Activated naive CD8-positive, alpha-beta T cell treated with anti-CD3 and anti-CD28 coated beads for 36 hours (primary cell): ENCODE data around the gene ZNF133. TPM values are rescaled to one million over a fixed set of nuclear protein-coding genes. Genes with fewer than 3 reads are reported as not detected.
"Not testable (repeated sequence)": the region's sequence is repeated elsewhere in the genome, so short reads cannot be mapped to it uniquely, and the experiment has no call there.

Source experiments
- DNase-seq: peaks from one replicate; pipeline ENCODE4 v3.0.0; 2021
- H3K27ac Mint-ChIP-seq: one replicate; pipeline ENCODE4 v1.8.0; 2022; ENCODE audit warnings: mild to moderate bottlenecking, moderate library complexity, mixed read lengths
- H3K27me3 Mint-ChIP-seq: one replicate; pipeline ENCODE4 v1.8.0; 2022; ENCODE audit warnings: mild to moderate bottlenecking, mixed read lengths
- H3K36me3 Mint-ChIP-seq: one replicate; pipeline ENCODE4 v1.8.0; 2021; ENCODE audit warnings: mild to moderate bottlenecking, mixed read lengths
- H3K4me1 Mint-ChIP-seq: one replicate; pipeline ENCODE4 v1.8.0; 2021; ENCODE audit warnings: mixed read lengths
- H3K4me3 Mint-ChIP-seq: one replicate; pipeline ENCODE4 v1.8.0; 2022; ENCODE audit warnings: mild to moderate bottlenecking, moderate library complexity, mixed read lengths
- H3K9me3 Mint-ChIP-seq: one replicate; pipeline ENCODE4 v1.8.0; 2022; ENCODE audit warnings: mixed read lengths
- total RNA-seq, 2 experiments: library from RNA; stranded (reverse); gene quantifications; one replicate each; pipeline ENCODE4 v1.2.3, GENCODE V29; 2021

The ZNF133 gene
- total RNA-seq, result 1 to 10 TPM; 4.2 to 5.0 TPM

GRCh38 chr20:18287915-18288748 lies at the start of gene ZNF133:
TSS of gene ZNF133 (plus strand) at chr20:18288527. CDS start at chr20:18305687, 17,160 bp downstream.
- Mint-ChIP-seq H3K27ac (peak within 1 kb of the TSS; percentile 99), H3K4me3 (peak within 1 kb of the TSS; percentile 93), H3K9me3 (peaks cover 19% of the 10 kb centered on the region), H3K36me3 (peaks cover 32% of the 10 kb centered on the region), H3K4me1 (peaks cover 15% of the 10 kb centered on the region), H3K27me3 (peaks cover 26% of the 10 kb centered on the region)
- DNase-seq, result peak; percentile 95

DNA sequence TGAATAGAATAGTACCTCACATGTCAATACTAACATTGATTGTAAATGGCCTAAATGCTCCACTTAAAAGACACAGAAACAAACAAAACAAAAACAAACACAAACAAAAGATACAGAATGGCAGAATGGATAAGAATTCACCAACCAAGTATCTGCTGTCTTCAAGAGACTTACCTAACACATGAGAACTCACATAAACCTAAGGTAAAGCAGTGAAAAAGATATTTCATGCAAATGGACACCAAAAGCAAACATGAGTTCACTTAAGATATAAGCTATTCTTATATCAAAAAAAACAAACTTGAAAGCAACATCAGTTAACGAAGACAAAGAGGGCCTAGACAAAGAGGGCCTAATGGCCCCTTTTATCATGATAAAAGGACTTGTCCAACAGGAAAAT lies 47.3 kb upstream of the ZNF133 start:
- H3K36me3 Mint-ChIP-seq, result no peaks in the 10 kb centered on the region
- H3K27ac Mint-ChIP-seq, result no peak overlapping the region
- H3K4me1 Mint-ChIP-seq, result no peaks in the 10 kb centered on the region
- no peak for DNase-seq
- H3K9me3 Mint-ChIP-seq, result peaks cover 5% of the 10 kb centered on the region
- peaks cover 37% of the 10 kb centered on the region for H3K27me3 Mint-ChIP-seq
- no peak overlapping the region for H3K4me3 Mint-ChIP-seq

DNA sequence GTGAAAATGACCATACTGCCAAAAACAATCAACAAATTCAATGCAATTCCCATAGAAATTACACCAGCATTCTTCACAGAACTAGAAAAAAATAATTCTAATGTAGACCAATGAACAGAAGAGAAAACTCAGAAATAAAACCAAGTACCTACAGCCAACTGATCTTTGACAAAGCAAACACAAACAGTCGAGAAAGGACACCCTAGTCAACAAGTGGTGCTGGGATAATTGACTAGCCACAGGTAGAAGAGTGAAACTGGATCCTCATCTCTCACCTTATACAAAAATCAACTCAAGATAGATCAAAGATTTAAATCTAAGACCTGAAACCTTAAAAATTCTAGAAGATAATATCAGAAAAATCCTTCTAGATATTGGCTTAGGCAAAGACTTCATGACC lies 44.5 kb upstream of the ZNF133 start:
- Mint-ChIP-seq H3K4me3 (no peak overlapping the region), H3K4me1 (no peaks in the 10 kb centered on the region), H3K27me3 (peaks cover 45% of the 10 kb centered on the region), H3K27ac (no peak overlapping the region), H3K9me3 (peaks cover 5% of the 10 kb centered on the region), H3K36me3 (no peaks in the 10 kb centered on the region)
- DNase-seq, result no peak

DNA sequence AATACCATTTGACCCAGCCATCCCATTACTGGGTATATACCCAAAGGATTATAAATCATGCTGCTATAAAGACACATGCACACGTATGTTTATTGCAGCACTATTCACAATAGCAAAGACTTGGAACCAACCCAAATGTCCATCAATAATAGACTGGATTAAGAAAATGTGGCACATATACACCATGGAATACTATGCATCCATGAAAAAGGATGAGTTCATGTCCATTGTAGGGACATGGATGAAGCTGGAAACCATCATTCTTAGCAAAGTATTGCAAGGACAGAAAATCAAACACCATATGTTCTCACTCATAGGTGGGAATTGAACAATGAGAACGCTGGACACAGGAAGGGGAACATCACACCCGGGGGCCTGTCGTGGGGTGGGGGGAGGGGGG lies 39.8 kb upstream of the ZNF133 start:
- peaks cover 18% of the 10 kb centered on the region for H3K27me3 Mint-ChIP-seq
- H3K4me1 Mint-ChIP-seq, DNase-seq, H3K27ac Mint-ChIP-seq, H3K4me3 Mint-ChIP-seq, H3K9me3 Mint-ChIP-seq, H3K36me3 Mint-ChIP-seq: not testable (repeated sequence)

GRCh38 chr20:18250217-18250616 lies 38.1 kb upstream of the ZNF133 start:
- peaks cover 7% of the 10 kb centered on the region for H3K27me3 Mint-ChIP-seq
- H3K9me3 Mint-ChIP-seq, result no peaks in the 10 kb centered on the region
- no peaks in the 10 kb centered on the region for H3K36me3 Mint-ChIP-seq
- no peaks in the 10 kb centered on the region for H3K4me1 Mint-ChIP-seq
- no peak overlapping the region for H3K4me3 Mint-ChIP-seq
- DNase-seq, result no peak
- H3K27ac Mint-ChIP-seq, result no peak overlapping the region

GRCh38 chr20:18252597-18253451 lies 35.5 kb upstream of the ZNF133 start:
- no peaks in the 10 kb centered on the region for H3K9me3 Mint-ChIP-seq
- no peak overlapping the region for H3K4me3 Mint-ChIP-seq
- H3K27ac Mint-ChIP-seq, result no peak overlapping the region
- no peak for DNase-seq
- H3K36me3 Mint-ChIP-seq, result no peaks in the 10 kb centered on the region
- no peaks in the 10 kb centered on the region for H3K27me3 Mint-ChIP-seq
- H3K4me1 Mint-ChIP-seq, result no peaks in the 10 kb centered on the region

DNA sequence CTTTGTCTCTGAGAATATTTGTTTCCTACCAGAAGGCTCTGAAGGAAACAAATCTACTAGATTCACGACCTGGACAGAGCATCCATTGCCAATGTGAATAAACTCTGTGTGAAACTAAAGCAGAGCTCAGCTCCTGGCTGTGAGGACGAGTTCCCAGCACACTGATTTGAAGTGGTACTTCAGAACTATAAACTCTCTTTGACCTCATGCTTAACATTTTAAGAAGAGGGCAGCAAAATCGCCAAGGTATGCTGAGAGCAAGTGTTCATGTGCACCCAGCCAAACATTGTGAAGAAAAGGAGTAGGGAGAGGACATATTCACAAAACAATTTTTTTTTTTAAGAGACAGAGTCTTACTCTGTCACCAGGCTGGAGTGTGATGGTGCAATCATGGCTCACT lies 33.7 kb upstream of the ZNF133 start:
- no peak overlapping the region for H3K4me3 Mint-ChIP-seq
- H3K36me3 Mint-ChIP-seq, result no peaks in the 10 kb centered on the region
- no peaks in the 10 kb centered on the region for H3K4me1 Mint-ChIP-seq
- no peak overlapping the region for H3K27ac Mint-ChIP-seq
- no peaks in the 10 kb centered on the region for H3K9me3 Mint-ChIP-seq
- no peaks in the 10 kb centered on the region for H3K27me3 Mint-ChIP-seq
- no peak for DNase-seq

DNA sequence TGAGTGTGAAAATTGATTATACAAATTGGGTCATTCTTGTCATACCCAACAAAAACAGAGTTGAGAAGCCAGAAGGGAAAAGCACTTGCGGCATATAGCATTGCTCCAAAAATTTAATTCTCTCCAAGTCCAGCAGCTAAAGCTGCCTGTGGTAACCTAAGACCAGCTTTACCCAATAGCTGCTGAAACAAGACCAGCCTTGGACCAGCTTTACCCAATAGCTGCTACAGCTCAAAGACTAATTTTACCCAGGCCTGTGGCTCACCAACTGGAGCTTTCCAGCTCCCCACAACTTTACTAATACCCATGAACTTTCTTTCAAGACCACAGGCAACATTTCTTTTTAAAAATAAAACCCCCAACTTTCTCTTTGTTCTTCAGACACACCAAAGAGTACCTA lies 32.8 kb upstream of the ZNF133 start:
- Mint-ChIP-seq H3K9me3 (no peaks in the 10 kb centered on the region), H3K4me3 (no peak overlapping the region), H3K27me3 (no peaks in the 10 kb centered on the region), H3K27ac (no peak overlapping the region), H3K36me3 (no peaks in the 10 kb centered on the region), H3K4me1 (no peaks in the 10 kb centered on the region)
- no peak for DNase-seq

GRCh38 chr20:18256440-18257090 lies 31.8 kb upstream of the ZNF133 start:
- no peaks in the 10 kb centered on the region for H3K9me3 Mint-ChIP-seq
- no peak overlapping the region for H3K27ac Mint-ChIP-seq
- H3K36me3 Mint-ChIP-seq, result no peaks in the 10 kb centered on the region
- H3K4me3 Mint-ChIP-seq, result no peak overlapping the region
- H3K27me3 Mint-ChIP-seq, result no peaks in the 10 kb centered on the region
- DNase-seq, result no peak
- no peaks in the 10 kb centered on the region for H3K4me1 Mint-ChIP-seq

DNA sequence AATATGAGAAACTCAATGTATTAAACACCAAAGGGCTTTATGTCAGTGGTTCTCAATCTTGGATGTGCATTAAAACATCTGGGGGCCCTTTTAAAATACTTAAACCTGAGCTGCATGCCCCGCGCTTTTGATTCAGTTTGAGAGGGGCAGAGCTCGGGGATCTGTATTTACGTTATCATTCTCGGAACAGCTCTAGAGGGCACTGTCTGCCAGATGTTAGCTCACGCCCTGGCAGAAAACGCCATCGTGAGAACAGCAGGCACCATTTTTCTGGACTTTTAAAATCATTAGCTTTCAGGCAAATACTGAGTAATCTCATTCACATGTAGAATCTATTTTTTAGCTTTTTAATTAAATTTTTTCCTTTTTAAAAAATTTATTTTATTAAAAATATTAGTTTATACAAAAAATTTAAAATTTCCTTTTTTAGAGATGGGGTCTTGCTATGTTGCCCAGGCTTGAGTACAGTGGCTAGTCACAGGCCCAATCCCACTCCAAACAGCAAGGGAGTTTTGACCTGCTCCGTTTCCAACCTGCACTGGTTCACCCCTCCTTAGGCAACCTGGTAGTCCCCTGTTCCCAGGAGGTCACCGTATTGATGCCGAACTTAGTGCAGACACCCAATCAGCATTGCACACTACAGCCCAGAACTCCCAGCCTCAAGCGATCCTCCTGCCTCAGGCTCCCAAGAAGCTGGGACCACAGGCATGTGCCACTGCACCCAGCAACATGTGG lies 30.0 kb upstream of the ZNF133 start:
- Mint-ChIP-seq H3K4me3 (no peak overlapping the region), H3K27me3 (no peaks in the 10 kb centered on the region), H3K9me3 (no peaks in the 10 kb centered on the region), H3K36me3 (no peaks in the 10 kb centered on the region), H3K4me1 (no peaks in the 10 kb centered on the region), H3K27ac (no peak overlapping the region)
- DNase-seq, result no peak

DNA sequence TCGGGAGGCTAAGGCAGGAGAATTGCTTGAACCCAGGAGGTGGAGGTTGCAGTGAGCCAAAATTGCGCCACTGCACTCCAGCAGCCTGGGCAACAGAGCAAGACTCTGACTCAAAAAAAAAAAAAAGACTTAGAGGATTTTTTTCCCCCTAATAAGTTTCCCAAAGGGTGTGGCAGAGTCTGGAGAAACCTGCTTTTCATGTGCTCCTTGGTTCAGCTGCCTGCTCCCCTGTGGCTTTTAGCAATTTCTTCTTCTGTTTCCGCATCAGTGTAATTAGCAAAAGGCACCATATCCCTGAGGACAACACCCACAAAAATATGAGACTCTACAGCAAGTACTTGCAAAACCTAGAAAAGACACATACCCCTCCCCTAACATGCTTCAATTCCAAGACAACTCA lies 28.6 kb upstream of the ZNF133 start:
- no peaks in the 10 kb centered on the region for H3K4me1 Mint-ChIP-seq
- no peak overlapping the region for H3K27ac Mint-ChIP-seq

GRCh38 chr20:18263723-18264122 lies 24.6 kb upstream of the ZNF133 start:
- Mint-ChIP-seq H3K36me3 (no peaks in the 10 kb centered on the region), H3K4me1 (no peaks in the 10 kb centered on the region), H3K9me3 (no peaks in the 10 kb centered on the region), H3K27ac (no peak overlapping the region), H3K27me3 (peaks cover 14% of the 10 kb centered on the region), H3K4me3 (no peak overlapping the region)
- DNase-seq, result no peak

More for the DNA sequence above, 28.6 kb upstream of the ZNF133 start:
- no peaks in the 10 kb centered on the region for H3K36me3 Mint-ChIP-seq
- H3K9me3 Mint-ChIP-seq, result no peaks in the 10 kb centered on the region
- H3K27me3 Mint-ChIP-seq, result no peaks in the 10 kb centered on the region
- no peak for DNase-seq
- H3K4me3 Mint-ChIP-seq, result no peak overlapping the region

GRCh38 chr20:18265441-18265840 lies 22.9 kb upstream of the ZNF133 start:
- H3K27ac Mint-ChIP-seq, result no peak overlapping the region

DNA sequence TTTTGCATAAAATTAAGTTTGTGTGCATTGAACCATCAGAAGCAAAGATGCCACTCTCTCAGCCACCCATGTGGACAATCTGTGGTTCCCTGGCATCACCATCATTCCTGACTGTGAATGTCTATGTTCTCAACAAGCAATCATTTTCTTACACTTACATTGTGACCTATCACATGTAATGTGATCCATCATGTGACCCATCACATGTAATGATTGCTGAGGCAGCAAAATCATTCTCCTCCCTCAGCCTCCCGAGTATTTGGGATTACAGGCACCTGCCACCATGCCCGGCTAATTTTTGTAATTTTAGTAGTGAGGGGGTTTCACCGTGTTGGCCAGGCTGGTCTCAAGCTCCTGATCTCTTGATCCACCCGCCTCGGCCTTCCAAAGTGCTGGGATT lies 22.0 kb upstream of the ZNF133 start:
- no peaks in the 10 kb centered on the region for H3K36me3 Mint-ChIP-seq
- no peak for DNase-seq
- H3K4me1 Mint-ChIP-seq, result no peaks in the 10 kb centered on the region
- no peaks in the 10 kb centered on the region for H3K9me3 Mint-ChIP-seq
- no peak overlapping the region for H3K27ac Mint-ChIP-seq
- H3K27me3 Mint-ChIP-seq, result peaks cover 19% of the 10 kb centered on the region
- H3K4me3 Mint-ChIP-seq, result no peak overlapping the region

More at GRCh38 chr20:18265441-18265840, 22.9 kb upstream of the ZNF133 start:
- H3K4me1 Mint-ChIP-seq, result no peaks in the 10 kb centered on the region
- H3K36me3 Mint-ChIP-seq, result no peaks in the 10 kb centered on the region
- H3K4me3 Mint-ChIP-seq, result no peak overlapping the region
- peaks cover 14% of the 10 kb centered on the region for H3K27me3 Mint-ChIP-seq
- DNase-seq, result no peak
- no peaks in the 10 kb centered on the region for H3K9me3 Mint-ChIP-seq
